Common myeloid progenitor, CD34-positive (primary cell): ENCODE data around the gene TSPAN31.
"Not testable (repeated sequence)": the region's sequence is repeated elsewhere in the genome, so short reads cannot be mapped to it uniquely, and the experiment has no call there.

Source experiments
- CTCF ChIA-PET: fragments of 350-600 bp; sonication (Branson Sonifier 250); formaldehyde crosslinking; loops from one replicate; lab custom pipeline; 2021; ENCODE audit warnings: antibody characterized with exemption; lab: Charles Lee
- POLR2A ChIA-PET: fragments of 350-600 bp; sonication (Branson Sonifier 250); formaldehyde crosslinking; loops from one replicate; lab custom pipeline; 2021; ENCODE audit warnings: antibody characterized with exemption; lab: Charles Lee
- DNase-seq, 3 donors: peaks; one replicate each; pipeline versions ENCODE4 v3.0.0 to v3.0.0-alpha.2; 2013
- H3K27ac ChIP-seq, 2 experiments: 1 replicate in 1 of 2; 2 replicates in 1 of 2; pipeline ENCODE4 v1.7.0; 2013; ENCODE audit warnings: inconsistent platforms in 2 of 2, low read length in 2 of 2, mild to moderate bottlenecking in 2 of 2, low read depth in 1 of 2, moderate library complexity in 1 of 2; ENCODE audit not compliant: severe bottlenecking in 2 of 2, insufficient read depth in 1 of 2, poor library complexity in 1 of 2
- H3K27me3 ChIP-seq, 5 experiments: replicated peaks in 2 of 5; 1 replicate in 3 of 5; 2 replicates in 2 of 5; pipeline versions ENCODE4 v1.6.1 to v1.7.0; 2013; ENCODE audit warnings: low read length in 4 of 5, mild to moderate bottlenecking in 2 of 5, moderate library complexity in 2 of 5, inconsistent platforms in 1 of 5; ENCODE audit not compliant: insufficient read depth in 5 of 5, control insufficient read depth in 4 of 5
- H3K36me3 ChIP-seq, 4 experiments: 1 replicate in 2 of 4; 2 replicates in 2 of 4; pipeline versions ENCODE4 v1.6.1 to v1.7.0; 2013; ENCODE audit warnings: low read length in 3 of 4, control low read depth in 1 of 4, mild to moderate bottlenecking in 1 of 4; ENCODE audit not compliant: control insufficient read depth in 4 of 4, insufficient read depth in 4 of 4
- H3K4me1 ChIP-seq, 4 experiments: 1 replicate in 3 of 4; 2 replicates in 1 of 4; pipeline versions ENCODE4 v1.6.1 to v1.7.1; 2013; ENCODE audit warnings: low read length in 3 of 4, mild to moderate bottlenecking in 3 of 4, control low read depth in 1 of 4, inconsistent platforms in 1 of 4, moderate library complexity in 1 of 4; ENCODE audit not compliant: control insufficient read depth in 4 of 4, insufficient read depth in 4 of 4; ENCODE audit errors: control extremely low read depth in 1 of 4
- H3K4me3 ChIP-seq, 7 experiments: 1 replicate in 4 of 7; 2 replicates in 3 of 7; pipeline versions ENCODE4 v1.5.1 to v1.7.0; 2013; ENCODE audit warnings: mild to moderate bottlenecking in 7 of 7, low read length in 6 of 7, moderate library complexity in 6 of 7, inconsistent platforms in 2 of 7, low read depth in 2 of 7, control low read depth in 1 of 7; ENCODE audit not compliant: insufficient read depth in 4 of 7, control insufficient read depth in 1 of 7; ENCODE audit errors: extremely low read depth in 1 of 7
- H3K9me3 ChIP-seq, 5 experiments: 1 replicate in 4 of 5; 2 replicates in 1 of 5; pipeline versions ENCODE4 v1.6.1 to v1.7.1; 2013; ENCODE audit warnings: low read length in 4 of 5, mild to moderate bottlenecking in 2 of 5, inconsistent platforms in 1 of 5, low read depth in 1 of 5, moderate library complexity in 1 of 5; ENCODE audit not compliant: control insufficient read depth in 4 of 5, insufficient read depth in 2 of 5; ENCODE audit errors: control extremely low read depth in 1 of 5
- WGBS: methylation state at CpG from one replicate; pipeline ENCODE4 v1.1.5; 2013; ENCODE audit not compliant: insufficient coverage; 5-methylcytosine and 5-hydroxymethylcytosine counted together

The TSPAN31 gene

GRCh38 chr12:57717846-57718640, 26.8 kb upstream of the TSPAN31 start:
- CTCF ChIA-PET = interaction anchor here (1.0 kb wide), 1 partner anchor 15 kb away, joined by 3 read pairs; no protein-coding TSS in a partner anchor
- no peaks in the 10 kb centered on the region for H3K27me3 ChIP-seq
- peaks cover 27 to 72% (median 60%) of the 10 kb centered on the region in 4 experiments for H3K36me3 ChIP-seq

GRCh38 chr12:57718641-57719528, 26.0 kb upstream of the TSPAN31 start:
- Histone ChIP-seq H3K36me3 (peaks cover 27 to 74% (median 60%) of the 10 kb centered on the region in 4 experiments), H3K4me1 (no peaks in the 10 kb centered on the region), H3K27me3 (no peaks in the 10 kb centered on the region), H3K9me3 (no peaks in the 10 kb centered on the region), H3K27ac (no peak overlapping the region), H3K4me3 (no peak overlapping the region)
- WGBS = 97% methylated on average over 11 of the region's 15 CpGs
- ChIA-PET CTCF (interaction anchor here (1.0 to 1.4 kb wide), 4 partner anchors 11 to 60 kb away, joined by 3 to 8 read pairs (median 3); no protein-coding TSS in a partner anchor), POLR2A (no interaction called here)
- DNase-seq = no peak

More at GRCh38 chr12:57717846-57718640, 26.8 kb upstream of the TSPAN31 start:
- H3K4me1 ChIP-seq = no peaks in the 10 kb centered on the region
- H3K9me3 ChIP-seq = no peaks in the 10 kb centered on the region
- POLR2A ChIA-PET = no interaction called here
- no peak for DNase-seq
- H3K27ac ChIP-seq = no peak overlapping the region
- no peak overlapping the region for H3K4me3 ChIP-seq
- 96% methylated on average over 20 of the region's 22 CpGs for WGBS

- Histone ChIP-seq H3K4me3 (no peak overlapping the region), H3K4me1 (no peaks in the 10 kb centered on the region), H3K9me3 (no peaks in the 10 kb centered on the region), H3K27me3 (no peaks in the 10 kb centered on the region), H3K27ac (no peak overlapping the region), H3K36me3 (peaks cover 27 to 85% (median 58%) of the 10 kb centered on the region in 4 experiments)
- POLR2A ChIA-PET = no interaction called here
- WGBS = 96% methylated on average over 20 of the region's 20 CpGs
- DNase-seq = no peak
- CTCF ChIA-PET = interaction anchor here (0.7 to 2.2 kb wide), 7 partner anchors 12 to 64 kb away, joined by 3 to 9 read pairs (median 3); no protein-coding TSS in a partner anchor
Observed at GRCh38 chr12:57719777-57720605, 24.8 kb upstream of the TSPAN31 start.

GRCh38 chr12:57720606-57721595, 23.9 kb upstream of the TSPAN31 start:
- ChIA-PET POLR2A (no interaction called here), CTCF (interaction anchor here (0.7 to 2.2 kb wide), 5 partner anchors 12 to 65 kb away, joined by 3 to 9 read pairs (median 3); no protein-coding TSS in a partner anchor)
- H3K9me3 ChIP-seq = no peaks in the 10 kb centered on the region
- peaks cover 25 to 82% (median 54%) of the 10 kb centered on the region in 4 experiments for H3K36me3 ChIP-seq
- H3K27ac ChIP-seq = no peak overlapping the region
- peaks cover 0 to 2% (median 0%) of the 10 kb centered on the region in 4 experiments for H3K4me1 ChIP-seq
- no peak overlapping the region for H3K4me3 ChIP-seq
- no peaks in the 10 kb centered on the region for H3K27me3 ChIP-seq
- DNase-seq = no peak
- WGBS = 100% methylated on average over 3 of the region's 11 CpGs

- H3K27ac ChIP-seq, DNase-seq, H3K9me3 ChIP-seq, H3K4me3 ChIP-seq, H3K27me3 ChIP-seq, H3K4me1 ChIP-seq: not testable (repeated sequence)
- ChIA-PET CTCF (interaction anchor here (0.9 to 2.2 kb wide), 4 partner anchors 9 to 138 kb away, joined by 3 to 9 read pairs (median 4); no protein-coding TSS in a partner anchor), POLR2A (interaction anchor here (0.8 kb wide), 1 partner anchor 11 kb away, joined by 3 read pairs; no protein-coding TSS in a partner anchor)
- peaks cover 16 to 82% (median 51%) of the 10 kb centered on the region in 4 experiments for H3K36me3 ChIP-seq
- 98% methylated on average over 15 of the region's 16 CpGs for WGBS
Observed at GRCh38 chr12:57721846-57722608, 22.8 kb upstream of the TSPAN31 start.
